Spleen (tissue), 11 donors: ENCODE measurements around the gene EPHB1. TPM values are rescaled to one million over a fixed set of nuclear protein-coding genes. Genes with fewer than 3 reads are reported as not detected.
"Not testable (repeated sequence)": the region's sequence is repeated elsewhere in the genome, so short reads cannot be mapped to it uniquely, and the experiment has no call there.

Experiments
- DNase-seq: peaks from one replicate; pipeline ENCODE4 v3.0.0-alpha.2; 2020
- H3K27ac ChIP-seq, 8 donors: fragments of 200-600 bp; sonication (generic) in 7 of 8; 1 replicate in 4 of 8; 2 replicates in 4 of 8; pipeline versions ENCODE4 v1.5.0 to v1.8.0; 2016 to 2021; ENCODE audit warnings: inconsistent platforms in 4 of 8, mild to moderate bottlenecking in 4 of 8, moderate library complexity in 1 of 8
- H3K27me3 ChIP-seq, 7 donors: fragments of 200-600 bp; sonication (generic) in 6 of 7; replicated peaks in 1 of 7; 1 replicate in 4 of 7; 2 replicates in 3 of 7; pipeline versions ENCODE4 v1.5.0 to v1.8.0; 2016 to 2021; ENCODE audit warnings: inconsistent platforms in 3 of 7, mild to moderate bottlenecking in 1 of 7
- H3K36me3 ChIP-seq, 6 donors: fragments of 200-600 bp; sonication (generic) in 5 of 6; 1 replicate in 4 of 6; 2 replicates in 2 of 6; pipeline versions ENCODE4 v1.5.0 to v1.8.0; 2016 to 2021; ENCODE audit warnings: inconsistent platforms in 2 of 6
- H3K4me1 ChIP-seq, 6 donors: fragments of 200-600 bp; sonication (generic) in 5 of 6; 1 replicate in 3 of 6; 2 replicates in 3 of 6; pipeline versions ENCODE4 v1.5.0 to v1.8.0; 2016 to 2021; ENCODE audit warnings: inconsistent platforms in 3 of 6
- H3K4me3 ChIP-seq, 8 donors: fragments of 200-600 bp; sonication (generic) in 7 of 8; 1 replicate in 4 of 8; 2 replicates in 4 of 8; pipeline versions ENCODE4 v1.5.0 to v1.8.0; 2016 to 2021; ENCODE audit warnings: inconsistent platforms in 4 of 8, mild to moderate bottlenecking in 4 of 8, moderate library complexity in 2 of 8
- H3K9me3 ChIP-seq, 8 donors: fragments of 200-600 bp; sonication (generic) in 7 of 8; 1 replicate in 4 of 8; 2 replicates in 4 of 8; pipeline versions ENCODE4 v1.5.0 to v1.8.0; 2016 to 2021; ENCODE audit warnings: inconsistent platforms in 4 of 8
- POLR2A ChIP-seq, 3 donors: fragments of 450-650 bp; IDR thresholded peaks; one replicate each; pipeline ENCODE4 v1.5.1; 2017; ENCODE audit warnings: antibody characterized with exemption in 3 of 3, mild to moderate bottlenecking in 1 of 3
- POLR2AphosphoS5 ChIP-seq, 3 donors: sonication (generic); formaldehyde crosslinking; IDR thresholded peaks; one replicate each; pipeline ENCODE4 v1.5.1; 2017; ENCODE audit warnings: antibody characterized with exemption in 3 of 3
- WGBS, 5 donors: extraction: QIAGEN DNeasy Blood & Tissue Kit in 3 of 5; methylation state at CpG; one replicate each; pipeline versions ENCODE4 v1.1.5 to v1.1.7; 2013 to 2018; 5-methylcytosine and 5-hydroxymethylcytosine counted together
- intact Hi-C: fragments of 100-400 bp; cut with DNase I; formaldehyde crosslinking; loops from one replicate; pipeline ENCODE4 v1.15.0; 2023; ENCODE audit warnings: low total_unique reads
- polyA plus RNA-seq, 3 donors: library from polyadenylated mRNA; stranded (reverse); fragments of 200-250 nt; gene quantifications; one replicate each; pipeline ENCODE4 v1.2.1, GENCODE V29; 2013
- total RNA-seq, 7 donors: library from RNA; depleted of rRNA in 3 of 7; stranded (reverse); fragments of >200 nt in 3 of 7; fragmentation: NEBNext Ultra II Directional in 4 of 7; extraction: Animal tissue kit (Norgen Biotek cat#: 25700) in 4 of 7; gene quantifications; one replicate each; pipeline versions ENCODE4 v1.1.0 to v1.2.1, GENCODE V29; 2016 to 2021
- TF ChIP-seq, protein P1 (sequence below), 11 experiments: fragments of 200-600 bp in 7 of 11; fragments of 450-650 bp in 4 of 11; sonication (generic) in 4 of 11; IDR thresholded peaks in 8 of 11; conservative IDR thresholded peaks in 3 of 11; 1 replicate in 7 of 11; 2 replicates in 4 of 11; pipeline versions ENCODE4 v1.4.0 to v1.8.0; 2016 to 2021; ENCODE audit warnings: antibody characterized with exemption in 11 of 11, inconsistent platforms in 4 of 11, mild to moderate bottlenecking in 1 of 11
- donor health status: healthy with polysubstance abuse.
- donor health status: DM: no; HTN: no; CAD: no; lungs with moderate emphysema.
- donor health status: DM: no; HTN: no; CAD: no.
- donor health status: Bipolar disorder and iron deficiency.
- donor health status: healthy.
- donor health status: DM: no; HTN: no; CAD: no.
- donor health status: DM: yes; HTN: yes; CAD: no.

EPHB1 gene
- total and polyA plus RNA-seq, 10 donors: 0.20 to 14.0 (median 3.0) TPM

DNA sequence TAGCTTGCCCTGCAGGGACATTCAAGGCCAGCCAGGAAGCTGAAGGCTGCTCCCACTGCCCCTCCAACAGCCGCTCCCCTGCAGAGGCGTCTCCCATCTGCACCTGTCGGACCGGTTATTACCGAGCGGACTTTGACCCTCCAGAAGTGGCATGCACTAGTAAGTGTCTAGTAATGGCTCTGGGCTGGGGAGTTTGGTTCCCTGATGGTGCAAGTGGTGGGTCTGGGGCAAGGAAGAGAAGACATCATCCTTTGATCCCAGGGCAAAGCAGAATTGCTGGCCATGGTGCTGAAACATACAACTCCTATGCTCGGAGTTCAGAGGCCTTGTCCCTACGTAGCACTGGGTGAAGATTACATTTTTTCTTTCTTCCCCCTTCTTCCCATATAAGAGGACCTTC is 311.4 kb downstream of the EPHB1 start:
- intact Hi-C loops: no loop called here
- no peaks in the 10 kb centered on the region for H3K36me3 ChIP-seq
- H3K27me3 ChIP-seq: peaks cover 0 to 6% (median 0%) of the 10 kb centered on the region in 7 donors
- no peak overlapping the region for H3K4me3 ChIP-seq
- TF ChIP-seq POLR2AphosphoS5 (IDR thresholded peaks at IDR 0.05): no peak
- TF ChIP-seq, protein P1, sequence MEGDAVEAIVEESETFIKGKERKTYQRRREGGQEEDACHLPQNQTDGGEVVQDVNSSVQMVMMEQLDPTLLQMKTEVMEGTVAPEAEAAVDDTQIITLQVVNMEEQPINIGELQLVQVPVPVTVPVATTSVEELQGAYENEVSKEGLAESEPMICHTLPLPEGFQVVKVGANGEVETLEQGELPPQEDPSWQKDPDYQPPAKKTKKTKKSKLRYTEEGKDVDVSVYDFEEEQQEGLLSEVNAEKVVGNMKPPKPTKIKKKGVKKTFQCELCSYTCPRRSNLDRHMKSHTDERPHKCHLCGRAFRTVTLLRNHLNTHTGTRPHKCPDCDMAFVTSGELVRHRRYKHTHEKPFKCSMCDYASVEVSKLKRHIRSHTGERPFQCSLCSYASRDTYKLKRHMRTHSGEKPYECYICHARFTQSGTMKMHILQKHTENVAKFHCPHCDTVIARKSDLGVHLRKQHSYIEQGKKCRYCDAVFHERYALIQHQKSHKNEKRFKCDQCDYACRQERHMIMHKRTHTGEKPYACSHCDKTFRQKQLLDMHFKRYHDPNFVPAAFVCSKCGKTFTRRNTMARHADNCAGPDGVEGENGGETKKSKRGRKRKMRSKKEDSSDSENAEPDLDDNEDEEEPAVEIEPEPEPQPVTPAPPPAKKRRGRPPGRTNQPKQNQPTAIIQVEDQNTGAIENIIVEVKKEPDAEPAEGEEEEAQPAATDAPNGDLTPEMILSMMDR (IDR thresholded peaks at IDR 0.05 in 8 of 11, conservative IDR thresholded peaks at IDR 0.05 in 3 of 11): no peak
- TF ChIP-seq POLR2A (IDR thresholded peaks at IDR 0.05): no peak
- DNase-seq: no peak
- WGBS, 5 donors: 74 to 82% (median 77%) methylated on average over 8 of the region's 8 CpGs
- H3K27ac ChIP-seq: no peak overlapping the region
- H3K9me3 ChIP-seq: no peaks in the 10 kb centered on the region
- no peaks in the 10 kb centered on the region for H3K4me1 ChIP-seq

- H3K4me3 ChIP-seq: no peak overlapping the region
- no peak overlapping the region for H3K27ac ChIP-seq
- H3K4me1 ChIP-seq: no peaks in the 10 kb centered on the region
- TF ChIP-seq POLR2A (IDR thresholded peaks at IDR 0.05) (no peak), POLR2AphosphoS5 (IDR thresholded peaks at IDR 0.05) (no peak)
- TF ChIP-seq, protein P1 (IDR thresholded peaks at IDR 0.05 in 8 of 11, conservative IDR thresholded peaks at IDR 0.05 in 3 of 11): no peak
- no peak for DNase-seq
- H3K36me3 ChIP-seq: no peaks in the 10 kb centered on the region
- intact Hi-C loops: no loop called here
- peaks cover 0 to 6% (median 0%) of the 10 kb centered on the region in 7 donors for H3K27me3 ChIP-seq
- H3K9me3 ChIP-seq: no peaks in the 10 kb centered on the region
- 71 to 93% (median 83%) methylated on average over 2 of the region's 2 CpGs for WGBS, 5 donors
Measured at GRCh38 chr3:135107043-135107442, 312.0 kb downstream of the EPHB1 start.

- no peak for DNase-seq
- Histone ChIP-seq H3K36me3 (no peaks in the 10 kb centered on the region), H3K4me3 (no peak overlapping the region), H3K4me1 (no peaks in the 10 kb centered on the region), H3K27me3 (no peaks in the 10 kb centered on the region), H3K27ac (no peak overlapping the region), H3K9me3 (no peaks in the 10 kb centered on the region)
- intact Hi-C loops: no loop called here
- WGBS, 5 donors: 72 to 87% (median 78%) methylated on average over 8 of the region's 8 CpGs
- no peak for TF ChIP-seq POLR2A (IDR thresholded peaks at IDR 0.05)
- TF ChIP-seq POLR2AphosphoS5 (IDR thresholded peaks at IDR 0.05): no peak
- TF ChIP-seq, protein P1 (IDR thresholded peaks at IDR 0.05 in 8 of 11, conservative IDR thresholded peaks at IDR 0.05 in 3 of 11): no peak
Measured at GRCh38 chr3:135109681-135110080, 314.6 kb downstream of the EPHB1 start.

DNA sequence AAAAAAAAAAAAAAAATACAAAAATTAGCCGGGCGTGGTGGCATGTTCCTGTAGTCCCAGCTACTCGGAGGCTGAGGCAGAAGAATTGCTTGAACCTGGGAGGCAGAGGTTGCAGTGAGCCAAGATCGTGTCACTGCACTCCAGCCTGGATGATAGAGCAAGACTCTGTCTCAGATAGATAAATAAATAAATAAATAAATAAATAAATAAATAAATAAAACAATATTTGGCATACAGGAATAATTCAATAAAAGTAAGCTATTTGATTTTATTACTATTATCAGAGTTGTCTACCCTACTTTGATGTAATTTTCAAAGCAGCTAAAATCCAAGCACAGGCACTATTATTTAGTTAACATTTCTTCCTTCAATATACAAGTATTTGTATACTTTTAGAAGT is 319.5 kb downstream of the EPHB1 start:
- H3K27ac ChIP-seq, intact Hi-C loops, H3K27me3 ChIP-seq, H3K36me3 ChIP-seq, DNase-seq, H3K9me3 ChIP-seq, H3K4me3 ChIP-seq, H3K4me1 ChIP-seq: not testable (repeated sequence)
- 82 to 96% (median 90%) methylated on average over 4 of the region's 4 CpGs for WGBS, 5 donors

GRCh38 chr3:135117977-135118376 is 322.9 kb downstream of the EPHB1 start:
- TF ChIP-seq POLR2AphosphoS5 (IDR thresholded peaks at IDR 0.05) (no peak), POLR2A (IDR thresholded peaks at IDR 0.05) (no peak)
- TF ChIP-seq, protein P1 (IDR thresholded peaks at IDR 0.05 in 8 of 11, conservative IDR thresholded peaks at IDR 0.05 in 3 of 11): no peak
- DNase-seq: no peak
- 63 to 74% (median 72%) methylated on average over 5 of the region's 5 CpGs for WGBS, 5 donors
- Histone ChIP-seq H3K4me1 (no peaks in the 10 kb centered on the region), H3K36me3 (no peaks in the 10 kb centered on the region), H3K27ac (no peak overlapping the region), H3K9me3 (no peaks in the 10 kb centered on the region), H3K4me3 (no peak overlapping the region), H3K27me3 (no peaks in the 10 kb centered on the region)
- intact Hi-C loops: no loop called here
